Mesenchymal stem cell (in vitro differentiated cells and primary cell): ENCODE measurements around the gene KCNQ4.

Source experiments
- DNase-seq: peaks from one replicate; pipeline ENCODE4 v3.0.0-alpha.2; 2013
- H2AFZ ChIP-seq: one replicate; pipeline ENCODE4 v1.6.1; 2013; ENCODE audit warnings: low read depth, mild to moderate bottlenecking, control low read depth, inconsistent platforms, low read length, moderate library complexity
- H2AK5ac ChIP-seq: 2 replicates; pipeline ENCODE4 v1.6.1; 2013; ENCODE audit warnings: low read length, moderate library complexity, mild to moderate bottlenecking, inconsistent platforms; ENCODE audit not compliant: severe bottlenecking
- H2BK120ac ChIP-seq: one replicate; pipeline ENCODE4 v1.6.1; 2013; ENCODE audit warnings: low read depth, mild to moderate bottlenecking, inconsistent platforms, low read length, moderate library complexity
- H2BK12ac ChIP-seq, 2 experiments: one replicate each; pipeline ENCODE4 v1.6.1; 2013; ENCODE audit warnings: inconsistent platforms in 2 of 2, low read length in 2 of 2, mild to moderate bottlenecking in 2 of 2, moderate library complexity in 2 of 2, control low read depth in 1 of 2
- H2BK15ac ChIP-seq: one replicate; pipeline ENCODE4 v1.6.1; 2013; ENCODE audit warnings: mild to moderate bottlenecking, low read depth, inconsistent platforms; ENCODE audit not compliant: poor library complexity, severe bottlenecking
- H2BK5ac ChIP-seq: 2 replicates; pipeline ENCODE4 v1.6.1; 2013; ENCODE audit warnings: low read depth, mild to moderate bottlenecking, low read length, control low read depth, inconsistent platforms; ENCODE audit not compliant: poor library complexity, severe bottlenecking
- H3K14ac ChIP-seq, 2 experiments: one replicate each; pipeline ENCODE4 v1.6.1; 2013; ENCODE audit warnings: inconsistent platforms in 2 of 2, low read length in 2 of 2, control low read depth in 1 of 2, mild to moderate bottlenecking in 1 of 2, moderate library complexity in 1 of 2
- H3K18ac ChIP-seq, 2 experiments: one replicate each; pipeline ENCODE4 v1.6.1; 2013; ENCODE audit warnings: inconsistent platforms in 2 of 2, low read length in 2 of 2, control low read depth in 1 of 2, low read depth in 1 of 2, mild to moderate bottlenecking in 1 of 2
- H3K23ac ChIP-seq, 2 experiments: one replicate each; pipeline ENCODE4 v1.6.1; 2013; ENCODE audit warnings: inconsistent platforms in 2 of 2, low read length in 2 of 2, mild to moderate bottlenecking in 2 of 2, moderate library complexity in 2 of 2, control low read depth in 1 of 2
- H3K27ac ChIP-seq: 2 replicates; pipeline ENCODE4 v1.5.1; 2013; ENCODE audit warnings: mild to moderate bottlenecking, moderate library complexity, low read length, control low read depth, inconsistent platforms; ENCODE audit not compliant: poor library complexity, severe bottlenecking
- H3K27me3 ChIP-seq, 2 experiments: 2 replicates each; pipeline versions ENCODE4 v1.6.1 to v1.7.0; 2013; ENCODE audit warnings: low read length in 2 of 2, mild to moderate bottlenecking in 2 of 2, moderate library complexity in 2 of 2, control low read depth in 1 of 2, inconsistent platforms in 1 of 2; ENCODE audit not compliant: control insufficient read depth in 1 of 2, insufficient read depth in 1 of 2
- H3K36me3 ChIP-seq, 2 experiments: 2 replicates each; pipeline versions ENCODE4 v1.6.1 to v1.7.0; 2013; ENCODE audit warnings: low read length in 2 of 2, control low read depth in 1 of 2, inconsistent platforms in 1 of 2, low read depth in 1 of 2, mild to moderate bottlenecking in 1 of 2; ENCODE audit not compliant: insufficient read depth in 2 of 2, control insufficient read depth in 1 of 2
- H3K4ac ChIP-seq, 2 experiments: one replicate each; pipeline ENCODE4 v1.6.1; 2013; ENCODE audit warnings: inconsistent platforms in 2 of 2, low read length in 2 of 2, mild to moderate bottlenecking in 2 of 2, moderate library complexity in 2 of 2, control low read depth in 1 of 2, low read depth in 1 of 2
- H3K4me1 ChIP-seq: 2 replicates; pipeline ENCODE4 v1.6.1; 2013; ENCODE audit warnings: low read depth, low read length, control low read depth; ENCODE audit not compliant: control insufficient read depth, insufficient read depth
- H3K4me2 ChIP-seq: 2 replicates; pipeline ENCODE4 v1.6.1; 2013; ENCODE audit warnings: low read length, mild to moderate bottlenecking, inconsistent platforms; ENCODE audit not compliant: poor library complexity, severe bottlenecking
- H3K4me3 ChIP-seq, 2 experiments: 2 replicates each; pipeline versions ENCODE4 v1.5.1 to v1.7.0; 2013; ENCODE audit warnings: low read length in 2 of 2, mild to moderate bottlenecking in 2 of 2, control low read depth in 1 of 2, low read depth in 1 of 2; ENCODE audit not compliant: insufficient read depth in 1 of 2
- H3K79me1 ChIP-seq: replicated peaks from 2 replicates; pipeline ENCODE4 v1.6.1; 2013; ENCODE audit warnings: mild to moderate bottlenecking, control low read depth, low read length, inconsistent platforms; ENCODE audit not compliant: poor library complexity, severe bottlenecking
- H3K9ac ChIP-seq: 2 replicates; pipeline ENCODE4 v1.7.0; 2013; ENCODE audit warnings: mild to moderate bottlenecking, low read length, moderate library complexity
- H3K9me3 ChIP-seq: 2 replicates; pipeline ENCODE4 v1.7.0; 2013; ENCODE audit warnings: mild to moderate bottlenecking, low read length; ENCODE audit not compliant: control insufficient read depth
- H4K8ac ChIP-seq: one replicate; pipeline ENCODE4 v1.6.1; 2013; ENCODE audit warnings: inconsistent platforms, mild to moderate bottlenecking, low read length, moderate library complexity
- H4K91ac ChIP-seq: one replicate; pipeline ENCODE4 v1.6.1; 2013; ENCODE audit warnings: mild to moderate bottlenecking, low read length, inconsistent platforms
- WGBS: methylation state at CpG from one replicate; pipeline ENCODE4 v1.1.7; 2013; ENCODE audit warnings: mixed read lengths; 5-methylcytosine and 5-hydroxymethylcytosine counted together

Gene KCNQ4

GRCh38 chr1:40840526-40841323, 57.1 kb downstream of the KCNQ4 start:
- H3K4me3 ChIP-seq = no peak overlapping the region
- no peak overlapping the region for H4K8ac ChIP-seq
- H3K4me1 ChIP-seq = peaks cover 15% of the 10 kb centered on the region
- WGBS = 76% methylated on average over 5 of the region's 6 CpGs
- no peak overlapping the region for H2BK15ac ChIP-seq
- no peak overlapping the region for H2AK5ac ChIP-seq
- H3K4ac ChIP-seq = no peak overlapping the region
- peaks cover 12% of the 10 kb centered on the region for H3K9me3 ChIP-seq
- no peak overlapping the region for H3K9ac ChIP-seq
- H2AFZ ChIP-seq = no peak overlapping the region
- H2BK12ac ChIP-seq = no peak overlapping the region
- H4K91ac ChIP-seq = no peak overlapping the region
- H3K23ac ChIP-seq = no peak overlapping the region
- H3K27ac ChIP-seq = no peak overlapping the region
- H3K79me1 ChIP-seq = no peaks in the 10 kb centered on the region
- no peak overlapping the region for H3K4me2 ChIP-seq
- DNase-seq = no peak
- H3K18ac ChIP-seq = no peak overlapping the region
- no peak overlapping the region for H3K14ac ChIP-seq
- peaks cover 0 to 6% of the 10 kb centered on the region in 2 experiments for H3K36me3 ChIP-seq
- no peak overlapping the region for H2BK5ac ChIP-seq
- H2BK120ac ChIP-seq = no peak overlapping the region
- peaks cover 0 to 48% of the 10 kb centered on the region in 2 experiments for H3K27me3 ChIP-seq

DNA sequence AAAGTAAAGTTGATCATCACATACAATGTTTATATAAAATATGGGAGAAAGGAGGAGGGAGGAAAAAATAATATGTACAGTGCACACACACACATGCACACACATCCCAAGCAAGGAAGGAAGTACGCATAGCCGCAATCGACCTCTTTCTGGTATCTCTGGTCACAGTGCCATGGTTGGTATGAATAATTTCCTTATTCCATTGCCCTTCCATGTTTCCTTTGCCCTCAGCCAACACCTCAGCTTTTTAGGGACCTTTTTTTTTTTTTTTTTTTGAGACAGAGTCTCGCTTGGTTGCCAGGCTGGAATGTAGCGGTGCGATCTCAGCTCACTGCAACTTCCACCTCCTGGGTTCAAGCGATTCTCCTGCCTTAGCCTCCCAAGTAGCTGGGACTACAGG, 58.0 kb downstream of the KCNQ4 start:
- H2BK120ac ChIP-seq = no peak overlapping the region
- H4K91ac ChIP-seq = no peak overlapping the region
- 94% methylated on average over 3 of the region's 7 CpGs for WGBS
- H2AFZ ChIP-seq = no peak overlapping the region
- peaks cover 12% of the 10 kb centered on the region for H3K9me3 ChIP-seq
- H3K79me1 ChIP-seq = no peaks in the 10 kb centered on the region
- no peak overlapping the region for H3K23ac ChIP-seq
- no peak overlapping the region for H3K27ac ChIP-seq
- H4K8ac ChIP-seq = no peak overlapping the region
- no peak overlapping the region for H2BK12ac ChIP-seq
- no peak overlapping the region for H3K4me3 ChIP-seq
- no peak overlapping the region for H2AK5ac ChIP-seq
- H3K4me1 ChIP-seq = peaks cover 15% of the 10 kb centered on the region
- H3K4ac ChIP-seq = no peak overlapping the region
- no peak overlapping the region for H3K14ac ChIP-seq
- H2BK15ac ChIP-seq = no peak overlapping the region
- peaks cover 0 to 39% of the 10 kb centered on the region in 2 experiments for H3K27me3 ChIP-seq
- H3K36me3 ChIP-seq = peaks cover 0 to 6% of the 10 kb centered on the region in 2 experiments
- no peak overlapping the region for H2BK5ac ChIP-seq
- no peak overlapping the region for H3K9ac ChIP-seq
- no peak overlapping the region for H3K4me2 ChIP-seq
- no peak overlapping the region for H3K18ac ChIP-seq
- DNase-seq = no peak

DNA sequence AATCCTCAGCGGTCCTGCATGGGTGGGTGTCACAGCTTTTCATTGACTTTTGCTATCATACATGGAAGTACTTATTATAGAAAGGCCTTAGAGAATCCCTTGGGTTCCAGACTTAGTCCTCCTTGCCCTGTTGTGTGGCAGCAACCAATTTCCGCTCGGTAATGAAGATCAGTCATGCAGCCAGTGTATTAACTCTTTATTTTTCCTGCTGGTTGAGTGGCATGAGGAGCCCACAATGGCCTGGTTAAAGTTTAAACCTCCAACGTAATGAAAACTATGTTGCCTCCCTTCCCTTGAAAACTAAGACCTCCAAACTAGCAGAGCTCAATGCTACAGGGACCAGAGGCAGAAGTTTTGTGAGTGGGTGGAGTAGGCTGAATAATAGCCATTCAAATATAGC, 58.6 kb downstream of the KCNQ4 start:
- Histone ChIP-seq H3K9me3 (peaks cover 12% of the 10 kb centered on the region), H3K4me3 (no peak overlapping the region), H3K36me3 (peaks cover 0 to 6% of the 10 kb centered on the region in 2 experiments), H3K4me2 (no peak overlapping the region), H4K91ac (no peak overlapping the region), H2BK5ac (no peak overlapping the region), H3K23ac (no peak overlapping the region), H2BK120ac (no peak overlapping the region), H3K14ac (no peak overlapping the region), H3K27ac (peak overlapping the region; percentile 47), H3K4me1 (peaks cover 15% of the 10 kb centered on the region), H3K18ac (no peak overlapping the region), H3K27me3 (peaks cover 0 to 34% of the 10 kb centered on the region in 2 experiments), H4K8ac (no peak overlapping the region), H2BK12ac (no peak overlapping the region), H3K9ac (no peak overlapping the region), H2BK15ac (no peak overlapping the region), H2AFZ (no peak overlapping the region), H3K79me1 (no peaks in the 10 kb centered on the region), H3K4ac (no peak overlapping the region), H2AK5ac (no peak overlapping the region)
- no peak for DNase-seq
- 80% methylated on average over 3 of the region's 4 CpGs for WGBS

GRCh38 chr1:40842691-40843090, 59.1 kb downstream of the KCNQ4 start:
- Histone ChIP-seq H2AFZ (no peak overlapping the region), H3K27ac (no peak overlapping the region), H2BK5ac (no peak overlapping the region), H3K4me2 (no peak overlapping the region), H2AK5ac (no peak overlapping the region), H3K79me1 (no peaks in the 10 kb centered on the region), H2BK120ac (no peak overlapping the region), H2BK12ac (no peak overlapping the region), H3K23ac (no peak overlapping the region), H3K27me3 (peaks cover 0 to 30% of the 10 kb centered on the region in 2 experiments), H3K18ac (no peak overlapping the region), H2BK15ac (no peak overlapping the region), H4K8ac (no peak overlapping the region), H3K9ac (no peak overlapping the region), H3K4me3 (no peak overlapping the region), H3K4ac (no peak overlapping the region), H3K14ac (no peak overlapping the region), H3K36me3 (peaks cover 0 to 6% of the 10 kb centered on the region in 2 experiments), H3K4me1 (peaks cover 15% of the 10 kb centered on the region), H3K9me3 (peaks cover 12% of the 10 kb centered on the region), H4K91ac (no peak overlapping the region)
- DNase-seq = no peak
- 99% methylated on average over 3 of the region's 3 CpGs for WGBS
